ENCODE results near the gene GPR143.

The GPR143 gene

GRCh38 chrX:9746148-9746888, 19.3 kb downstream of the GPR143 start:
- no peak for TF ChIP-seq Cebpa-rat (IDR thresholded peaks at IDR 0.05)
- peaks cover 20% of the 10 kb centered on the region; the same call in 1 of the 2 replicates for H3K9me3 ChIP-seq
- no peak overlapping the region for H3K27ac ChIP-seq
- peaks cover 19% of the 10 kb centered on the region for H3K4me1 ChIP-seq
- H3K4me2 ChIP-seq: peak overlapping the region; percentile 58
- H3K27me3 ChIP-seq: no peaks in the 10 kb centered on the region; the same call in 1 of the 2 replicates
- no peaks in the 10 kb centered on the region for H3K36me3 ChIP-seq
- H3K9ac ChIP-seq: no peak overlapping the region
- H4K20me1 ChIP-seq: no peaks in the 10 kb centered on the region
- H3K4me3 ChIP-seq: no peak overlapping the region

GRCh38 chrX:9745417-9746115, 20.1 kb downstream of the GPR143 start:
- Histone ChIP-seq H3K4me3 (no peak overlapping the region), H3K27me3 (no peaks in the 10 kb centered on the region), H3K27ac (no peak overlapping the region), H3K9me3 (peaks cover 20% of the 10 kb centered on the region; the same call in 1 of the 2 replicates), H3K36me3 (no peaks in the 10 kb centered on the region), H3K4me2 (peak overlapping the region; percentile 58), H3K4me1 (peaks cover 19% of the 10 kb centered on the region), H3K9ac (no peak overlapping the region), H4K20me1 (no peaks in the 10 kb centered on the region)
- TF ChIP-seq Cebpa-rat (IDR thresholded peaks at IDR 0.05): no peak

- Histone ChIP-seq H4K20me1 (no peaks in the 10 kb centered on the region), H3K27me3 (no peaks in the 10 kb centered on the region), H3K27ac (no peak overlapping the region), H3K4me2 (no peak overlapping the region), H3K9ac (no peak overlapping the region), H3K36me3 (no peaks in the 10 kb centered on the region), H3K9me3 (peaks cover 3% of the 10 kb centered on the region; the same call in 1 of the 2 replicates), H3K4me1 (peaks cover 20% of the 10 kb centered on the region), H3K4me3 (no peak overlapping the region)
- no peak for TF ChIP-seq Cebpa-rat (IDR thresholded peaks at IDR 0.05)
These were observed 26.5 kb downstream of the GPR143 start for GRCh38 chrX:9739130-9739529.

- Histone ChIP-seq H4K20me1 (no peaks in the 10 kb centered on the region), H3K9ac (no peak overlapping the region), H3K4me3 (no peak overlapping the region), H3K4me2 (peak overlapping the region; percentile 52; the same call in 1 of the 2 replicates), H3K36me3 (no peaks in the 10 kb centered on the region), H3K4me1 (peaks cover 20% of the 10 kb centered on the region), H3K27me3 (no peaks in the 10 kb centered on the region), H3K9me3 (peaks cover 1% of the 10 kb centered on the region; the same call in 1 of the 2 replicates), H3K27ac (no peak overlapping the region)
- TF ChIP-seq Cebpa-rat (IDR thresholded peaks at IDR 0.05): no peak
These were observed 27.5 kb downstream of the GPR143 start for GRCh38 chrX:9738151-9738550.

GRCh38 chrX:9737363-9737762, 28.3 kb downstream of the GPR143 start:
- no peaks in the 10 kb centered on the region for H4K20me1 ChIP-seq
- no peak overlapping the region for H3K4me3 ChIP-seq
- peaks cover 5% of the 10 kb centered on the region for H3K9me3 ChIP-seq
- peaks cover 20% of the 10 kb centered on the region for H3K4me1 ChIP-seq
- H3K4me2 ChIP-seq: peak overlapping the region; percentile 52
- no peaks in the 10 kb centered on the region for H3K36me3 ChIP-seq
- H3K9ac ChIP-seq: no peak overlapping the region
- no peak for TF ChIP-seq Cebpa-rat (IDR thresholded peaks at IDR 0.05)
- no peak overlapping the region for H3K27ac ChIP-seq
- no peaks in the 10 kb centered on the region for H3K27me3 ChIP-seq

GRCh38 chrX:9730752-9731151, 34.9 kb downstream of the GPR143 start:
- no peak for TF ChIP-seq Cebpa-rat (IDR thresholded peaks at IDR 0.05)
- Histone ChIP-seq H3K36me3 (no peaks in the 10 kb centered on the region), H3K27me3 (no peaks in the 10 kb centered on the region), H3K9me3 (peaks cover 43% of the 10 kb centered on the region), H3K4me2 (no peak overlapping the region), H4K20me1 (no peaks in the 10 kb centered on the region), H3K9ac (no peak overlapping the region), H3K4me1 (peaks cover 18% of the 10 kb centered on the region), H3K27ac (no peak overlapping the region), H3K4me3 (no peak overlapping the region)

- no peak overlapping the region for H3K4me2 ChIP-seq
- no peaks in the 10 kb centered on the region for H3K36me3 ChIP-seq
- H4K20me1 ChIP-seq: no peaks in the 10 kb centered on the region
- H3K4me3 ChIP-seq: no peak overlapping the region
- H3K27me3 ChIP-seq: no peaks in the 10 kb centered on the region
- TF ChIP-seq Cebpa-rat (IDR thresholded peaks at IDR 0.05): no peak
- no peak overlapping the region for H3K27ac ChIP-seq
- H3K9me3 ChIP-seq: peaks cover 50% of the 10 kb centered on the region
- H3K4me1 ChIP-seq: peaks cover 18% of the 10 kb centered on the region
- H3K9ac ChIP-seq: no peak overlapping the region
These were observed 35.6 kb downstream of the GPR143 start for GRCh38 chrX:9730078-9730477.

GRCh38 chrX:9729171-9729885, 36.3 kb downstream of the GPR143 start:
- peaks cover 18% of the 10 kb centered on the region for H3K4me1 ChIP-seq
- TF ChIP-seq Cebpa-rat (IDR thresholded peaks at IDR 0.05): no peak
- H3K27me3 ChIP-seq: no peaks in the 10 kb centered on the region
- H3K4me2 ChIP-seq: peak overlapping the region; percentile 43
- H4K20me1 ChIP-seq: no peaks in the 10 kb centered on the region
- no peak overlapping the region for H3K27ac ChIP-seq
- H3K9me3 ChIP-seq: peaks cover 57% of the 10 kb centered on the region
- H3K9ac ChIP-seq: no peak overlapping the region
- H3K4me3 ChIP-seq: no peak overlapping the region
- no peaks in the 10 kb centered on the region for H3K36me3 ChIP-seq

- Histone ChIP-seq H4K20me1 (no peaks in the 10 kb centered on the region), H3K27me3 (no peaks in the 10 kb centered on the region), H3K27ac (no peak overlapping the region), H3K36me3 (no peaks in the 10 kb centered on the region), H3K4me2 (no peak overlapping the region), H3K9me3 (peaks cover 65% of the 10 kb centered on the region), H3K4me3 (no peak overlapping the region), H3K9ac (no peak overlapping the region), H3K4me1 (peaks cover 18% of the 10 kb centered on the region)
- no peak for TF ChIP-seq Cebpa-rat (IDR thresholded peaks at IDR 0.05)
These were observed 37.4 kb downstream of the GPR143 start for GRCh38 chrX:9728261-9728660.

- TF ChIP-seq Cebpa-rat (IDR thresholded peaks at IDR 0.05): no peak
- Histone ChIP-seq H3K27me3 (no peaks in the 10 kb centered on the region), H3K9ac (no peak overlapping the region), H3K9me3 (peaks cover 86% of the 10 kb centered on the region), H3K4me1 (peaks cover 15% of the 10 kb centered on the region), H3K27ac (no peak overlapping the region), H3K4me3 (no peak overlapping the region), H3K4me2 (no peak overlapping the region), H4K20me1 (no peaks in the 10 kb centered on the region), H3K36me3 (peaks cover 35% of the 10 kb centered on the region)
These were observed 40.9 kb downstream of the GPR143 start for GRCh38 chrX:9724711-9725110.
